HG03095 (cell line): ENCODE results near the gene SYCN.
"Not testable (repeated sequence)": the region's sequence is repeated elsewhere in the genome, so short reads cannot be mapped to it uniquely, and the experiment has no call there.

Experiments used
- ATAC-seq: cut with Tn5 transposase; IDR thresholded peaks from one replicate; pipeline ENCODE4 v1.9.1; 2021; ENCODE audit warnings: moderate library complexity; ENCODE audit not compliant: unreplicated experiment

SYCN gene

DNA sequence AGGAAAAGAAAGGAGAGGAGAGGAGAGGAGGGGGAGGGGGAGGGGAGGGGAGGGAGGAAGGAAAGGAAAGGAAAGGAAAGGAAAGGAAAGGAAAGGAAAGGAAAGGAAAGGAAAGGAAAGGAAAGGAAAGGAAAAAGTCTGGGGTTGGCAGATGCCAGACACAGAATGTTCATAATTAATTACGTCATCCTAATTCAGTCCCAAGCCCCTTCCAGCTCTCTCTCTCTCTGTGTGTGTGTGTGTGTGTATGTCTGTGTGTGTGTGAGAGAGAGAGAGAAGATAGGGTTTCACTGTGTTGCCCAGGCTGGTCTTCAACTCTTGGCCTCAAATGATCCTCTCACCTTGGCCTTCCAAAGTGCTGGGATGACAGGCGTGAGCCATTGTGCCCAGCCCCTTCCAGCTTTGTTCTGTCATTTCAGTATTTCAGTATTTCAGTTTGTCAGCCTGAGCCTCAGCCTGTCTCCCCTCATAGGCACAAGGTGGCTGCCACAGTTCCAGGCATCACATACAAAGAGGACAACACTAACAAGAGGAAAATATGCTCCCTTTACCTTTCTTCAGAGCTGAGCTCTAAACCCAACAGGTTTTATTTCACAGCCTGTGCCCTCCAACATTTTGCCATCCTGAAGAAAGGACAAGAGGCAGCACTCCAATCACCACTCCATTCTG is 26.2 kb upstream of the SYCN start:
- ATAC-seq = no peak

DNA sequence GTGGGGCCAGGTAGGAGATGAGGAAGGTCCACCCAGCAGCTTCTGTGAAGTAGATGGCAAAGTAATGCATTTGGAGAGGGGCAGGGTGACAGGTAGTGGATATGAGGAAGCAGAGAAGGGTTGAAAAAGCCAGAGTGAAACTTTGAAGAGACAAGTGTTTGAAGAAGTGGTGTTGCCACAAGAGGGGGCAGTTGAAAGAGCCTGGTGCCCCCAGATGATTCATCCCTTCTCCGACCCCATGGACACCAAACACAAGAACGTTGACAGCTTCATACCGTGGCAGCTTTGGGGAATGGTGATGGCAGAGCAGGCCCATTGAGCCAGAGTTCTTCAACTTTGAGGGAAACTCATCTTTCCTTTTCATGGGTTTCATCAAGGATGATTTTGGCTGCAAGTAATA is 20.8 kb upstream of the SYCN start:
- no peak for ATAC-seq

DNA sequence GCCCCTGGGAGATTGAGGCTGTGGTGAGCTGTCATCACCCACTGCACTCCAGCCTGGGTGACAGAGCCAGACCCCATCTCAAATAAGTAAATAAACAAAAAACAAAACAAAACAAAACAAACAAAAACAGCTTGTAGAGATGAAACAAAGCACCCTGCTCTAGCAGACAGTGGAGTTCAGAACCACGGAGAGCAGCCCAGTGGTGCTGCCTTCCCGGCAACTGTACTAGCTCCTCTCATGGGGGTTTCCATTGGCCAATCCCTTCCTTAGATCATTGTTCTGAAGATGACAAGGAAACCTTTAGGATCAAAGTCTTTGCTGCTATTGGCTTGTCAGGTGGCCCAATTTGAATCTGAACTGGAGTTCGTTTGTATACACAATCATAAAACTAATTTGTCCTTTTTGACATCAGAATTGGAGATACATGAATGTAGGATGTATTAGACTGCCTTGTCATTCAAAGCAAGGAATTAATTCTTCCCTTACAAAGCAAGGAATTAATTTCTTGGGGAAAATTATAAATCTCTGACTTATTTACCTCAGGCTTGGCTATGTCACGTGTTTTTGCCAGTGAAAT is 19.7 kb upstream of the SYCN start:
- no peak for ATAC-seq

DNA sequence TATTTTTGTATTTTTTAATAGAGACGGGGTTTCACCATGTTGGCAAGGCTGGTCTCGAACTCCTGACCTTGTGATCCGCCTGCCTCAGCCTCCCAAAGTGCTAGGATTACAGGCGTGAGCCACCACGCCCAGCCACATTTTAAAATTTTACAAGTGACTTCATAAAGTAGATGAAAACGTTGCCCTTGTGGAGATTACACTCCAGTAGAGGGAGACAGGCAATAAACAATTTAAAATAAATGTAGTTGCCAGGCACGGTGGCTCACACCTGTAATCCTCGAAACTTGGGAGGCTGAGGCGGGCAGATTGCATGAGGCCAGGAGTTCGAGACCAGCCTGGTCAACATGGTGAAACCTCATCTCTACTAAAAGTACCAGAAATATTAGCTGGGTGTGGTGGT is 15.0 kb upstream of the SYCN start:
- not testable (repeated sequence) for ATAC-seq

DNA sequence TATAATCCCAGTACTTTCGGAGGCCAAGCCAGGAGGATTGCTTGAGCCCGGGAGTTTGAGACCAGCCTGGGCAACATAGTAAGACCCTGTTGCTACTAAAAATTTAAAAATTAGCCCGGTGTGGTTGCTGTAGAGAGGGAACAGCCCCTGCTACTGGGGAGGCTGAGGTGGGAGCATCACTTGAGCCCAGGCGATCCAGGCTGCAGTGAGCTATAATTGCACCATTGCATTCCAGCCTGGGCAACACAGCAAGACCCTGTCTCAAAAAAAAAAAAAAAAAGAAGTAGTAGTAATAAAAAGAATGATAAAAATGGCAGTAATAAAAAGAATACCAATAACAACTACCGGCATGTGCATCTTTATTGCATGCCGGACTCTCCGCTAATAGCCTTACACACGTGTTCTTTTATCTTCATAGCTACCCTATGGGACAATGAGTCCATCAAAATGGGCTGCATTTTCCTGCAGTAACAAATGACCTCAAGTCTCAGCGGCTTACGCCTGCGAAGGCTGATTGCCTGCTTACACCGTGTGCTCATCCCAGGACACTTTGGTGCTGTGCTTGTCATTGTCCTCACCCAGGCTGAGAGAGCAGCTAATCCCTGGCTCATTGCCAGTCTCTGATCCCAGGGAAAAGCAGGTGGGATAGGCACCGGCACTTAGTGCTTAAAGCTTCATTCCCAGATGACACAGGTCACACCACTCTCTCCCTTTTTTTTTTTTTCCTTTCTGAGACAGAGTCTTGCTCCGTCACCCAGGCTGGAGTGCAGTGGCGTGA is 14.4 kb upstream of the SYCN start:
- no peak for ATAC-seq

DNA sequence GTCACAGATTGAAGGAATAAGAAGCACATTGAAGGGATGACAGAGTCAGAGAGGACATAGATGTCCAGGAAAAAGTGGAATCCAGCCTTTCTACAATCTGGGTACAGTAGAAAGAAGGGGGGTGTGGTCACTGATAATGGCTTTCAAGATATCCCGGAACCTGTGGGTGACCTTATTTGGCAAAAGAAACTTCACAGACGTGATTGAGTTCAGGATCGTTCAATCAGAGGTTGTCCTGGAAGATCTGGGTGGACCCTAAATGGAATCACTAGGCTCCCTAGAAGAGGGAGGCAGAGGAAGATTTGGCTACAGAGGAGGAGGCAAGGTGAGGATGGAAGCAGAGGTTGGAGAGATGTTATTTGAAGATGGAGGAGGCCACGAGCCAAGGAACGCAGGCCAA is 13.0 kb upstream of the SYCN start:
- no peak for ATAC-seq

DNA sequence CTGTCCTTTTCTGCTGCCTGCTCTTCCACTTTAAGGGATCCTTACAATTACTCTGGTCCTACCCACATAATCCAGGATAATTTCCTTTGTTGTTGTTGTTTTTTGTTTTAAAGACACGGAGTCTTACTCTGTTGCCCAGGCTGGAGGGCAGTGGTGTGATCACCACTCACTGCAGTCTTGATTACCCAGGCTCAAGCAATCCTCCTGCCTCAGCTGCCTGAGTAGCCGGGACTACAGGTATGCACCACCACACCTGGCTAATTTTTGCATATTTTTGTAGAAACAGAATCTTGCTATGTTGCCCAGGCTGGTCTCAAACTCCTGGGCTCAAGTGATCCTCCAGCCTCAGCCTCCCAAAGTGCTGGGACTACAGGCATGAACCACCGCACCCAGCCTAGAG is 11.3 kb upstream of the SYCN start:
- ATAC-seq = not testable (repeated sequence)

DNA sequence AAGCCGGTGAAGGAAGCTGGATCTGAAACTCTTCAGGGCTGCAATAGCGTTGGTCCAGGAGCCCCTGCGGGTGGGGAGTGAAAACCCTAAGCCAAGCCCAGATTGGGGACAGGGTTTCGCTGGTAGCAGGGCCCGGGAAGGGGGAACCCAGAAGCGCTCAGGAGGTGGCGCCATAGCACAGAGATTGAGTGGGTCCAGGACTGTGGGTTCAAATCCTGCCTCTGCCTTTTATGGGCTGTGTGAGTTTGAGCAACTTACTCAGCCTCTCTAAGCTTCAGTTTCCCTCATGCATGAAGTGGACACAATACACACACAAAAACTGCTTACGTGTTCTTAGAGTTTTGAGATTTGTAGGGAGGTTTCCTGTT is 8.3 kb upstream of the SYCN start:
- no peak for ATAC-seq

DNA sequence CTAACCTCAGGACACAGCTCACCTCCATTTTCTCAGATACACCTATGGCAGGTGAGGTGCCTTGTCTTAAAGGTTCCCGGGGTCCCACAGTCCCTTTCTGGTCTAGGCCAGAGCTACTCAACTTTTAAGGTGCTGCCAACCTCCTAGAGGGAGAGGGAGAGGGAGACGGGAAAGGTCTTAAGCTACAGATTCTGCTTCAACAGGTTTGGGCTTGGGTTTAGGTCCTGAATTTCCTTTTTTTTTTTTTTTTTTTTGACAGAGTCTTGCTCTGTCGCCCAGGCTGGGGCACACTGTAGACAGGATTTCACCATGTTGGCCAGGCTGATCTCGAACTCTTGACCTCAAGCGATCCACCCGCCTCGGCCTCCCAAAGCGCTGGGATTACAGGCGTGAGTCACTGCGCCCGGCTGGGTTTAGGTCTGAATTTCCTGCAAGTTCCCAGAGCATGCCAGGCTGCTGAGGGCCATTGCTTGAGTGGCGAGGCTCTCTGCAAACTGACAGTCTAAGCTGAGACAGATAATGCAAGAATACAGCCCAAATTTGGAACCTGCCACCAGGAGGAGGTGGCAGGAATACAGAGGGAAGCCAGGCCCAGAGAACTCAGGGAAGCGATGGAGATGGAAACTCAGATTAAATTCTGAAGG is 7.8 kb upstream of the SYCN start:
- ATAC-seq = no peak

DNA sequence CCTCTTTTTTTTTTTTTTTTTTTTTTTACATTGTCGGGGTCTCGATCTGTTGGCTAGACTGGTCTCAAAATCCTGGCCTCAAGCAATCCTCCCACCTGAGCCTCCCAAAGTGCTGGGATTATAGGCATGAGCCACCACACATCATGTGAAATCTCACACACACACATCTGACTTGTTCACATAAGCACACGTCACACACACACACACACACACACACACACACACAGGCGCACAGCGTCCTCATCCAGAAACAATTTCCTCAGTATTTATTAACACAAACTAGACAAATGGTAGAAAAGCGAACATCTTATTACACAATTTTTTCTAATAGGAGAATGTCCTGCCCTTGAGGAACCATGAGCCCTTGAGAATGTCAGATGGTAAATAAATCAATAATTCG is 5.1 kb upstream of the SYCN start:
- no peak for ATAC-seq

DNA sequence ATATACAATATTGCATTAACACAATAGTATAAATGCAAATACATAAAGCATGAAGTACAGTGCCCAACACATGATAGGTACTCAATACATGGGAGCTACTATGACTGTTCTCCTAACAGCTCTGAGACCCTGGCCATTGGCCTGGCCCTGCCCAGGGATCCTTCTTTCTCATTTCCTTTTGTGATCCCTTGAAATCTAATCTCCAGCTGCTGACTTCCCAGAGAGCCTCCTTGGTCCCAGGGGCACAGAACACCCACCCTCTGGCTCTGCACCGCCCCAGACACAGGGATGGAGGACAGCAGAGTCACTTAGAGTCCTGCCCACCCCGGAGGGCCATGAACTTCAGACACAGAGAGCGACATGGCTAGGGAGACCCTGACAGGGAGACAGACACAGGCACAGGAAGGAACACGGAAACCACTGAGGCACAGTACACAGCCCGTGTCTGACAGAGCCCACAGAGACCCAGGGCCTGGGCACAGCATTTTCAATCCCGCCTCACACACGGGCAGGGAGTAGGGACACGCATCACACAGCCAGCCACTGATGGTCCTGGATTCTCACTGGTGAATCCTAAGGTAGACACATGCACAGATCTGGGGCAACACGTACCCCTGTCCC is 4.2 kb upstream of the SYCN start:
- no peak for ATAC-seq

DNA sequence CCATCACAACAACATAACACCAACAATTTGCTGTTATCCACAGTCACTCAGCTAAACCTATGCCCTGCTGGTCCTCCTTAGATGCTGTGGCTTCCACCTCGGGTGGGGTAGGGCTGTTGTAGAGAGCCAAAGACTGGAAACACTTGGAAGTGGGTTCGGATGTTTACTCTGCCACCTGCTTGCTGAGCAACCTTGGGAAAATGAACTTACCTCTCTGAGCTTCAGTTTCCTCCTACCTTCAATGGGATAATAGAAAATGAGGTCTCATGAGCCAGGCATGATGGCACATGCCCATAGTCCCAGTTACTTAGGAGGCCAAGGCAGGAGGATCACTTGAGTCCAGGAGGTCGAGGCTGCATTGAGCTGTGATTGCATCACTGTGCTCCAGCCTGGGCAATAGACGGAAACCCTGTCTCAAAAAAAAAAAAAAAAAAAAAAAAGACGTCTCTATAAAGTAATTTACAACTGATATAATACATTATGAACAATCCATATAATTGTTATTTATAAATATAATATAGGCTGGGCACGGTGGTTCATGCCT is 3.3 kb upstream of the SYCN start:
- no peak for ATAC-seq

DNA sequence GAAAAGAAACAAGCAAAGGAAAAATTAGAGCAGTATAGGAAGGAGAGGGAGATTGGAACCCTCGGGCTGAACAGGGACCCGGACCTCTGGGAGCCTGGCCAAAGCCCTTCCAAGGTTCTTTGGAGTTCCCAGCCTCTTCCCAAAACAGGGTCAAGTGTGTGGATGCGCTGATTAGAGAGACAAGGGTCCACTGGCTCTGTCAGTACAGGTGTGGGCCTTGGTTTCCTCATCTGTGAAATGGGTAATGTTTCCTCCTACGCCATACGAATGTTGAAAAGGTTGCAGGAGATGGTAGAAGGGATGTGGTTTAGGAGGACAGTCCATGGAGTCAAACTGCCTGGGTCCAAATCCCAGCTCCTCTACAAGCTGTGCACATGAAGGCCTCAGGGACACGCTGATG is 2.1 kb upstream of the SYCN start:
- no peak for ATAC-seq

DNA sequence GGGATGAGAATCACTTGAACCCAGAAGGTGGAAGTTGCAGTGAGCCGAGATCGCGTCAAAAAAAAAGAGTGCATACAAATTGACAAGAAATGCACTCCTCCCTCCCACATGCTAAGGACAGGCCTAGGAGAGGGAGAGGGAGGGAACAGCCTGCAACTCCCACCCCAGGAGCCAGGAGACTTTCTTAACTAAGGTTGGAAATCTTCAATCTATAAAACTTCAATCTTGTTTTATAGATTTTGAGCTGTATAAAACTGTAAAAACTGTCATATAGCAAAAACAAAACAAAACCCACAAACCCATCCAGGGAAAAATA is 1.3 kb upstream of the SYCN start:
- ATAC-seq = no peak

DNA sequence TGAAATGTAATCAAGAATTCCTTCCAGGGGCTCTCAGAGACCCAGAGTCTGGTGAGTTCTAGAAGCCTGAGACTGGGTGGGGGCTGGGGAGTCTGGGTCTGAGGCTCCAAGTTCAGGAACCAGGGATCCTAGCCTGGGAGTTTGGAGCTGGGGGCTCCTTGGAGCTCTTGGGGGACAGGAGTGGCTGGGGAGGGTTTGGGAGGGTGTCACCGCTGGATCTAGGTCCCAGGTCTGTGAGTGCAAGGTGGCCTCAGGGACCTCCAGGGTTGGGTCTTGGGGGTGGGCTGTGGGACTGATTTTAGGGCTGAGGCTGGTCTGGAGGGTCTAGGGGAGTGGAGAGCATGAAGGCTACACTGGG is 1.1 kb downstream of the SYCN start:
- ATAC-seq = no peak

DNA sequence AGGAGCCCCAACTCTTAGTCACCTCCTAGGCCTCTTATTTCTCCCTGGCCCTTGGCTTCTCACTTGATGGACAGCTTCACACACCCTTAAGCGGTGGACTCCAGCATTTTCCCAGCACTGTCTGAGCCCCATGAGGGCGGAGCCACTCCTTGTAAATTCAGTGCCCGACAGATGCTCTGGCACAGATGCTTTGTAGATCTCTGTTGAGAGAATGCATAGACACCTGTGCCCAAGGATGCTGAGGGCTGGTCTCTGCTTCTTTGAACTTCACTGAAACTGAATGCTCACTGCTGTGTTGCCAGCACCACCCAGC is 3.3 kb downstream of the SYCN start:
- ATAC-seq = no peak

DNA sequence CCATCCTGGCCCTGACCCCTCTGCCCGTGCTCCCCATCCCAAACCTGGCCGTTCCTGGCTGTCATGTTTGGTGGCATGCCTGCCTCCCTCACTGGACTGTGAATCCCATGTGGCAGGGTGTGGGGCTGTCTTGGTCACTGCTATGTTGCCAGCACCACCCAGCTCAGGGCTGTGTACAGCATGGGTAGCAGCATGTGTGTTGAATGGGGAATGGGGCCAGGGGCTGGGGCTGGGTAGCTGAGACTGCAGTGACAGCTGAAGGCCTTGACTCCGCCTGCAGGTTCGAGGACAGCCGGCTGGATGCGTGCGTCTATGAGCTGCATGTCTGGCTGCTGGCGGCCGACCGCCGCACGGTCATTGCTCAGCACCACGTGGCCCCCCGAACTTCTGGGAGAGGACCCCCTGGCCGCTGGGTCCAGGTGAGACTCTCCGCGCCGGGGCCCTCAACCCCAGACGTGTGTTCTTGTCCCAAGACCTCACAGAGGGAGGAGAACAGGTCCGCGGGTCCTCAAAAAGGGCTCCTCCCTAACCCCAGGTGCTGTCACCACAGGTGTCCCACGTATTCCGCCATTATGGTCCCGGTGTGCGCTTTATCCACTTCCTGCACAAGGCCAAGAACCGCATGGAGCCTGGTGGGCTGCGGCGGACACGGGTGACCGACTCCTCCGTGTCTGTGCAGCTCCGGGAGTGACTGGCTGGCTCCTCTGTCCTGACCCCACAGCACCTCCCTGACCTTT is 3.8 kb downstream of the SYCN start:
- no peak for ATAC-seq

DNA sequence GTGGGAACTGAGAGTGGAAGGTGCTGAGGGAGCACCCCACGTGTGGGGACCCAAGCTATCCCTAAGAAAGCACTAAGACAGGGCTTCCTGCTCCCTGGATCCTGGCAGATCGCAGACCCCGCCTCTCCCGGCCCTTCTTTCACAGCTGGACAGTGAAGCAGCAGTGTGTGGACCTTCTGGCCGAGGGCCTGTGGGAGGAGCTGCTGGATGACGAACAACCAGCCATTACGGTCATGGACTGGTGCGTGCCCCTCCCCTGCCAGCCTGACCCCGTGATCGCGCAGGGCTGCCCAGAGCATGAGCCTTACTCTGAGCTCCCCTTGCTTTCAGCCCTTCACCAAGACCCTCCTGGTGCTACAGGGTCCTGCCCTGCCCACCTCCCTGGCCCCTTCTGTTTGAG is 5.0 kb downstream of the SYCN start:
- no peak for ATAC-seq

DNA sequence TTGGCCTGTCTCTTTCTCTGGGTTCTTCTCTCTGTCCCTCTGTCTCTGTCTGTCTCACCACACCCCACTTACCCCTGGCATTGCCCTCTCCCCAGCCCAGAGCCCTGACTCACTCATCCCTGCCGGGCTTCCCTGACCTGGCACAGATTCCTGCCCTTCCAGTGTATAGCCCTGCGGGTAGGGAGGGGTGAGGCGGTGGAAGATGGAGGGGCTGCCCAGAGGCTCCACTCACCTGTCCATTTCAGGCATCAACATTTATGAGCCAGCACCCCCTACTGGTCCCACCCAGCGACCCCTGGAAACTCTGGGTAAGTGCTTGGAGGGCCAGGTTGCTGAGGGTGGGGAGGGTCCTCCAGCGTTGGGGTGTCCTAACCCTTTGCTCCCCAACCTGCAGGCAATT is 6.3 kb downstream of the SYCN start:
- no peak for ATAC-seq

DNA sequence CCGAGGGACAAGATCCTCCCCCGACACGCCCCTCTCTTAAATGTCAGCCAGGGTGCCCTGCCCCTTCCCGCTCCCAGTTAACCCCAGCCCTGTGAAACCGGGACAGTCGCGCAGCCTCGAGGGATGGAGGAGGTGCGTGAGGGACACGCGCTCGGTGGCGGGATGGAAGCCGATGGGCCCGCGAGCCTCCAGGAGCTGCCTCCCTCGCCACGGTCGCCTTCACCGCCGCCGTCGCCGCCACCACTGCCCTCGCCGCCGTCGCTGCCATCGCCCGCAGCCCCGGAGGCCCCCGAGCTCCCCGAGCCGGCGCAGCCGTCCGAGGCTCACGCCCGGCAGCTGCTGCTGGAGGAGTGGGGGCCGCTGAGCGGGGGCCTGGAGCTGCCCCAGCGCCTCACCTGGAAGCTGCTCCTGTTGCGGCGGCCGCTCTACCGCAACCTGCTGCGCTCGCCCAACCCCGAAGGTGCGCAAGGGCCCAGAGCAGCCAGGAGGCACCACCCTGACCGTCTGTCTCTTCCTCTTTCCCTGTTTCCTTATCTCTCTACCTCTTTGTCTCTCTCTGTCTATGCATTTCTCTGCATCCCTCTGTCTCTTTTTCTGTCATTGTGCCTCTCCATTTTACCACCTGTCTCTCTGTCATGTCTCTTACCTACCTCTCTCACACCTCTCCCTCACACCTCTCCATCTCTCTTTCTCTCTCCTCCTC is 7.1 kb downstream of the SYCN start, which contains the start of gene NCCRP1:
Gene NCCRP1, plus strand, starts transcription at position 105 of the 703 bp plus-strand sequence. Its CDS starts 19 bp downstream, at position 124.
- no peak for ATAC-seq
